RWPE2 (cell line): ENCODE results near the gene CACNA2D4.

Experiments used
- ATAC-seq: fragments of 200-7000 bp; cut with Tn5 transposase; 3 replicates; pipeline ENCODE4 v1.9.1; 2021; ENCODE audit warnings: low read depth
- DNase-seq: peaks from one replicate; pipeline ENCODE4 v3.0.0-alpha.2; 2020; ENCODE audit warnings: low spot score
- H3K27ac ChIP-seq: fragments of 450-650 bp; 2 replicates; pipeline ENCODE4 v1.5.1; 2017; ENCODE audit warnings: mild to moderate bottlenecking; ENCODE audit not compliant: poor library complexity, severe bottlenecking
- H3K27me3 ChIP-seq: fragments of 250-450 bp; sonication (Bioruptor Pico); 2 replicates; pipeline ENCODE4 v1.5.1; 2021; ENCODE audit warnings: mild to moderate bottlenecking, moderate library complexity; ENCODE audit not compliant: insufficient read depth, poor library complexity, severe bottlenecking
- H3K36me3 ChIP-seq: fragments of 250-450 bp; sonication (Bioruptor Pico); 2 replicates; pipeline ENCODE4 v1.5.1; 2020; ENCODE audit warnings: low read depth, mild to moderate bottlenecking, moderate library complexity
- H3K4me1 ChIP-seq: fragments of 250-450 bp; sonication (Bioruptor Pico); 2 replicates; pipeline ENCODE4 v1.5.1; 2021; ENCODE audit warnings: mild to moderate bottlenecking, moderate library complexity; ENCODE audit not compliant: insufficient read depth, poor library complexity, severe bottlenecking
- H3K4me3 ChIP-seq: fragments of 250-450 bp; sonication (Bioruptor Pico); 2 replicates; pipeline ENCODE4 v1.5.1; 2021; ENCODE audit warnings: mild to moderate bottlenecking, moderate library complexity; ENCODE audit not compliant: severe bottlenecking
- H3K9me3 ChIP-seq: fragments of 250-450 bp; sonication (Bioruptor Pico); 2 replicates; pipeline ENCODE4 v1.5.1; 2021; ENCODE audit warnings: mild to moderate bottlenecking, moderate library complexity; ENCODE audit not compliant: severe bottlenecking
- TF ChIP-seq, protein P1 (sequence below): fragments of 450-650 bp; IDR thresholded peaks from one replicate; pipeline ENCODE4 v1.5.1; 2017; ENCODE audit warnings: mild to moderate bottlenecking, moderate library complexity; ENCODE audit not compliant: poor library complexity, severe bottlenecking

CACNA2D4 gene

DNA sequence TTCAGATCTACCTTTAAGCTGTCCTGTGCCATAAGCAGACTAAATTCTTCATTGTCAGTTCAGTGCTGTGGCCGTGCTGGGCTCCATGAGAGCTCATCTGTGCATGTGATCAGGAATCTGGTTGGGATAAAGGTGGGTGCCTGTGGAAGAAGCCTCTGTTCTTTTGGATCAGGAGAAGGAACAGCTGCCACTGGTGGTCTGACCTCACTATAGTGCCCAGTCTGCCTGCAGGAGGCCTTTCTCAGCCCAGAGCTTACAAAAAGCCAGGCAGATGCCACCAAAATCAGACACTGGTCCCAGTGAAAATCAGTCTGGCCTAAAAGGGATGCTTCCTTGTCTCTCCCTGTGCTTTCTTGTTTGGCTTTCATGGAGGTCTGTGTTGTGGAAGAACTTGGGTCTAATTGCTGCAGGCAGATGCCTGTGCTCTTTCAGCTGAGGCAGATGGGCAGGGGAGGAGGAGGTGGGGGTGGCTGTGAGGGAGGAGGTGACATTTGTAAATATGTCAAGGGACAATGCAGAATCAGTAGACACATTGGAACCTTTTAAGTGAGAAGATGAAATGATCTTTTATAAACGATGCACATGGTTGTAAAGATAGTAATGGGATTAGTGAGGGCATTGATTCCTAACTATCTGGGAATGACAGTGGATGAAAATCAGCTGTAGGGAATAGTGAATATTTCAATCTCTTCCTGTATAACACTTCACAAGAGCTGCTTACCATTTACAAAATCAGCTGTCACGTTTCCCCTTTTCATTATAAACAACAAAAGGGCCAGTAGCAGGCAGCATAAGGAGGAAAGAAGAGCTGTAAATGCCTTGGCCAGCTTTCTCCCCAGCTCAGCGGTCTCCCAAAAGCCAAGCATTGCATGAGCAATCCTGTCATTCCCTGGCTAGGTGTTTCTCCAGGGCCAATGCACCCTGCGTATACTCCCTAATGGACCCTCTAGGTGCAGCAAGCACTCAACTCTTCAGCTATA is 44.6 kb downstream of the CACNA2D4 start:
- Histone ChIP-seq H3K9me3 (no peaks in the 10 kb centered on the region), H3K36me3 (no peaks in the 10 kb centered on the region), H3K27me3 (peaks cover 30% of the 10 kb centered on the region), H3K4me3 (no peak overlapping the region), H3K4me1 (no peaks in the 10 kb centered on the region), H3K27ac (no peak overlapping the region)
- no peak for ATAC-seq
- DNase-seq, result no peak
- TF ChIP-seq, protein P1, sequence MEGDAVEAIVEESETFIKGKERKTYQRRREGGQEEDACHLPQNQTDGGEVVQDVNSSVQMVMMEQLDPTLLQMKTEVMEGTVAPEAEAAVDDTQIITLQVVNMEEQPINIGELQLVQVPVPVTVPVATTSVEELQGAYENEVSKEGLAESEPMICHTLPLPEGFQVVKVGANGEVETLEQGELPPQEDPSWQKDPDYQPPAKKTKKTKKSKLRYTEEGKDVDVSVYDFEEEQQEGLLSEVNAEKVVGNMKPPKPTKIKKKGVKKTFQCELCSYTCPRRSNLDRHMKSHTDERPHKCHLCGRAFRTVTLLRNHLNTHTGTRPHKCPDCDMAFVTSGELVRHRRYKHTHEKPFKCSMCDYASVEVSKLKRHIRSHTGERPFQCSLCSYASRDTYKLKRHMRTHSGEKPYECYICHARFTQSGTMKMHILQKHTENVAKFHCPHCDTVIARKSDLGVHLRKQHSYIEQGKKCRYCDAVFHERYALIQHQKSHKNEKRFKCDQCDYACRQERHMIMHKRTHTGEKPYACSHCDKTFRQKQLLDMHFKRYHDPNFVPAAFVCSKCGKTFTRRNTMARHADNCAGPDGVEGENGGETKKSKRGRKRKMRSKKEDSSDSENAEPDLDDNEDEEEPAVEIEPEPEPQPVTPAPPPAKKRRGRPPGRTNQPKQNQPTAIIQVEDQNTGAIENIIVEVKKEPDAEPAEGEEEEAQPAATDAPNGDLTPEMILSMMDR, result no peak

DNA sequence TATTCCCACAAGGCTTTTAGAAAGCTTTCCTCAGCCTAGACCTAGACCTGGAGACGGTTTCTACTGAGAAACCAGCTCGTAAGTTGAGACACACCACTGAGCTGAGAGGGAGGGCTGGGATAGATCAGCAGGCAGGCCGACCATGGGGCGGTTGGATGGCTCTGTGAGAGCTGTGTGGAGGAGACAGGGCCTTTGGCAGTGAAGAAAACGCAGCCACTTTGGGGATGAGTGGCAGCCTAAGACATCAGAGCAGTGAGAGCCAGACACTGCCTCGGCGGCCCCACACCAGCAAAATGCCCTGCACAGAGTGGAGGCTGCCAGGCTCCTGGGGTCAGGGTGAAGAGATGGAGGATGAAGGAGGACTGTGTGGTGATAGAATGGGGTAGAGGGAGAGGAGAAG is 46.0 kb downstream of the CACNA2D4 start:
- H3K4me3 ChIP-seq, result no peak overlapping the region
- TF ChIP-seq, protein P1, result no peak
- no peaks in the 10 kb centered on the region for H3K36me3 ChIP-seq
- no peak overlapping the region for H3K27ac ChIP-seq
- no peaks in the 10 kb centered on the region for H3K9me3 ChIP-seq
- no peaks in the 10 kb centered on the region for H3K4me1 ChIP-seq
- H3K27me3 ChIP-seq, result peaks cover 39% of the 10 kb centered on the region
- ATAC-seq (no peak; the same call in 2 of the 3 replicates), DNase-seq (no peak)

DNA sequence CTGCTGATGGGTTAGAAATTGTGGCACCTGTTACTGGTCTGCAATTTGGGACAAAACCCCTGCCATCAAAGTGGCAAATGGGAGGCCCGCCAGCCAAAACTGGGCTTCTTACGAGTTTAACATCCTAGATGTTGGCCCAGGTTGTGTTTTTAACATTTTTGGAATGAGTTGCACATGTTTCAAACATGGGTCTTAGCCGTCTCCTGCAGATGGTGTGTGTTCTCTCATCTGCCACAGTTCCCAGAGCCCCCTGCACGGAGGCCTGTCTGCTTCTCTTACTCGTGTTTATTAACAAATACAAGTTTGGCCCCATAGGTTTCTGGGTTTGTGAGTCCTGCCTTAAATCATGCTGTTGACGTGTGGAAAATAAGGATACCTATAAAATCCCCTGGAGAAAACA is 46.5 kb downstream of the CACNA2D4 start:
- H3K4me3 ChIP-seq, result no peak overlapping the region
- TF ChIP-seq, protein P1, result no peak
- H3K4me1 ChIP-seq, result no peaks in the 10 kb centered on the region
- no peak overlapping the region for H3K27ac ChIP-seq
- ATAC-seq, result no peak
- no peaks in the 10 kb centered on the region for H3K9me3 ChIP-seq
- peaks cover 42% of the 10 kb centered on the region for H3K27me3 ChIP-seq
- DNase-seq, result no peak
- H3K36me3 ChIP-seq, result no peaks in the 10 kb centered on the region

DNA sequence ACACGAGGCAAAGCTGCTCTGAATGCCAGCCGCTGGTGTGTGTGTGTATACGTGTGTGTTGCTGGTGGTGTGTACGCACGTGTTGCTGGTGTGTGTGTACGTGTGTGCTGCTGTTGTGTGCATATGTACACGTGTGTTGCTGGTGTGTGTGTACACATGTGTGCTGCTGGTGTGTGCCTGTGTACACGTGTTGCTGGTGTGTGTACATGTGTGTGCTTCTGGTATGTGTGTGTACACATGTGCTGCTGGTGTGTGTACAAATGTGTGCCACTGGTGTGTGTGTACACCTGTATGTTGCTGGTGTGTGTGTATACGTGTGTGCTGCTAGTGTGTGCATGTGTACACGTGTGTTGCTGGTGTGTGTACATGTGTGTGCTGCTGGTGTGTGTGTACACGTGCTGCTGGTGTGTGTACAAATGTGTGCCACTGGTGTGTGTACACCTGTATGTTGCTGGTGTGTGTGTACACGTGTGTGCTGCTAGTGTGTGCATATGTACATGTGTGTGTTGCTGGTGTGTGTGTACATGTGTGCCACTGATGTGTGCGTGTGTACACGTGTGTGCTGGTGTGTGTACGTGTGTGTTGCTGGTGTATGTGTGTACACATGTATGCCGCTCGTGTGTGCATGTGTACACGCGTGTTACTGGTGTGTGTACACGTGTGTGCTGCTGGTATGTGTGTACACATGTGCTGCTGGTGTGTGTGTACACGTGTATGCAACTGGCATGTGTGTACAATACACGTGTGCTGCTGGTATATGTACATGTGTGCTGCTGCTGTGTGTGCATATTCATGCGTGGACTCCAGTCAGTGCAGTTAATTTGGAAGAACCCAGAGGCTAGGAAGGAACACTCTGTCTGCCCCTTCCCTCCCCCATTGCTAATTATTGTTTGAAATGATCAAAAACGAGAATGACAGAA is 47.2 kb downstream of the CACNA2D4 start:
- Histone ChIP-seq H3K27me3 (peaks cover 42% of the 10 kb centered on the region), H3K4me1 (no peaks in the 10 kb centered on the region), H3K27ac (no peak overlapping the region), H3K9me3 (no peaks in the 10 kb centered on the region), H3K36me3 (no peaks in the 10 kb centered on the region), H3K4me3 (no peak overlapping the region)
- TF ChIP-seq, protein P1, result no peak
- ATAC-seq (no peak), DNase-seq (no peak)
